SK-N-MC (cell line): Measurements from ENCODE around the gene C2orf49.

Experiments used
- EZH2 ChIP-seq: fragments of 200-600 bp; sonication (generic); IDR thresholded peaks from one replicate; pipeline ENCODE4 v1.6.1; 2017; ENCODE audit warnings: antibody characterized with exemption
- POLR2AphosphoS5 ChIP-seq: IDR thresholded peaks from 2 replicates; pipeline ENCODE4 v1.6.1; 2012; ENCODE audit warnings: mild to moderate bottlenecking, low read depth, low read length, borderline replicate concordance

DNA sequence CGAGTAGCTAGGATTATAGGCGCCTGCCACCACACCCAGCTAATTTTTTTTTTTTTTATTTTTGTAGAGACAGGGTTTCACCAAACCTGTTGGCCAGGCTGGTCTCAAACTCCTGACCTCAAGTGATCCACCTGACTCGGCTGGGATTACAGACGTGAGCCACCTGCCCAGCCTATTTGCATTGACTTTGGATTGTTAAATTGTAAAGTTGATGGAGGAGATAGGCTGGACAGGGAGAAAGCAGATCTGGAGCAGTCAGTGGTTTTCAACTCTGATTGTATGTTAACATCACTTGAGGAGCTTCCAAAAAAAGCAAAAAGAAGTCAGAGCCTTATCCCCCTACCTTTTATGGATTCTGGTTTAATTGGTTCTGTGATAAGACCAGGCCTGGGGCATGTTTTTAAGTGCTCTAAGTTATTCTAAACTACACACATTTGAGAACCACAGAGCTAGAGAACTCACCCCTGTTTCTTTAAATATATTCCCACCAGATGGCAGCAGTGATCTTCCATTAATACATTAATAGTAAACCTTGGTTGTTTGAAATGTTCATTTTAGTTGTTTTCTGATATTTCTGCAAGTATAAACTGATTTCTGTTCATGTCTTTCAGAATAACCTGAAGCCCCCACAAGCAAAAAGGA, 7.5 kb downstream of the C2orf49 start:
- TF ChIP-seq EZH2 (no peak), POLR2AphosphoS5 (no peak)
